ENCODE data around the gene COL4A6. TPM values are rescaled to one million over a fixed set of nuclear protein-coding genes. Genes with fewer than 3 reads are reported as not detected.

Gene COL4A6
- total RNA-seq, 2 experiments from 2014 or later, result not detected

GRCh38 chrX:108323751-108324150, 114.5 kb downstream of the COL4A6 start:
- no peak for ATAC-seq
- POLR2A ChIA-PET, result no interaction called here
- Mint-ChIP-seq H3K27ac (no peak overlapping the region), H3K4me3 (no peak overlapping the region), H3K4me1 (ENCODE audit: low read depth) (no peaks in the 10 kb centered on the region), H3K36me3 (ENCODE audit: low read depth) (no peaks in the 10 kb centered on the region), H3K9me3 (no peaks in the 10 kb centered on the region), H3K27me3 (no peaks in the 10 kb centered on the region)
- intact Hi-C loops (cut with micrococcal nuclease), result no loop called here
- no peak for DNase-seq
- CTCF ChIA-PET, result no interaction called here
- TF ChIP-seq CTCF (IDR thresholded peaks at IDR 0.05), result no peak

- DNase-seq, result no peak
- Mint-ChIP-seq H3K4me3 (no peak overlapping the region), H3K36me3 (ENCODE audit: low read depth) (no peaks in the 10 kb centered on the region), H3K27ac (no peak overlapping the region), H3K4me1 (ENCODE audit: low read depth) (no peaks in the 10 kb centered on the region), H3K27me3 (no peaks in the 10 kb centered on the region), H3K9me3 (no peaks in the 10 kb centered on the region)
- ChIA-PET POLR2A (no interaction called here), CTCF (no interaction called here)
- ATAC-seq, result no peak
- no peak for TF ChIP-seq CTCF (IDR thresholded peaks at IDR 0.05)
- intact Hi-C loops (cut with micrococcal nuclease), result no loop called here
These were observed 116.0 kb downstream of the COL4A6 start for GRCh38 chrX:108322234-108322633.

GRCh38 chrX:108316456-108316855, 121.8 kb downstream of the COL4A6 start:
- Mint-ChIP-seq H3K9me3 (no peaks in the 10 kb centered on the region), H3K4me3 (no peak overlapping the region), H3K27me3 (no peaks in the 10 kb centered on the region), H3K36me3 (ENCODE audit: low read depth) (no peaks in the 10 kb centered on the region), H3K4me1 (ENCODE audit: low read depth) (no peaks in the 10 kb centered on the region), H3K27ac (no peak overlapping the region)
- ChIA-PET POLR2A (no interaction called here), CTCF (no interaction called here)
- intact Hi-C loops (cut with micrococcal nuclease), result no loop called here
- DNase-seq (no peak), ATAC-seq (no peak)
- no peak for TF ChIP-seq CTCF (IDR thresholded peaks at IDR 0.05)

- CTCF ChIA-PET, result no interaction called here
- intact Hi-C loops (cut with micrococcal nuclease), result no loop called here
- POLR2A ChIA-PET, result no interaction called here
- no peaks in the 10 kb centered on the region for H3K27me3 Mint-ChIP-seq
- H3K9me3 Mint-ChIP-seq, result no peaks in the 10 kb centered on the region
- no peak for ATAC-seq
- H3K4me3 Mint-ChIP-seq, result no peak overlapping the region
- no peak overlapping the region for H3K27ac Mint-ChIP-seq
- DNase-seq, result no peak
- no peaks in the 10 kb centered on the region for H3K4me1 Mint-ChIP-seq (ENCODE audit: low read depth)
- no peak for TF ChIP-seq CTCF (IDR thresholded peaks at IDR 0.05)
- H3K36me3 Mint-ChIP-seq (ENCODE audit: low read depth), result no peaks in the 10 kb centered on the region
These were observed 124.6 kb downstream of the COL4A6 start for GRCh38 chrX:108313669-108314068.

- TF ChIP-seq CTCF (IDR thresholded peaks at IDR 0.05), result no peak
- ATAC-seq, result no peak
- POLR2A ChIA-PET, result no interaction called here
- Mint-ChIP-seq H3K36me3 (ENCODE audit: low read depth) (no peaks in the 10 kb centered on the region), H3K27ac (no peak overlapping the region), H3K4me1 (ENCODE audit: low read depth) (no peaks in the 10 kb centered on the region), H3K4me3 (no peak overlapping the region), H3K27me3 (no peaks in the 10 kb centered on the region), H3K9me3 (no peaks in the 10 kb centered on the region)
- CTCF ChIA-PET, result no interaction called here
- intact Hi-C loops (cut with micrococcal nuclease), result no loop called here
- DNase-seq, result no peak
These were observed 125.3 kb downstream of the COL4A6 start for GRCh38 chrX:108312957-108313356.

Data from activated CD8-positive, alpha-beta T cell treated with anti-CD3 and anti-CD28 coated beads for 36 hours (primary cell).